HG03108 (cell line): ENCODE measurements around the gene MAGEB16.

ENCODE experiments used
- ATAC-seq: cut with Tn5 transposase; IDR thresholded peaks from one replicate; pipeline ENCODE4 v1.9.1; 2021; ENCODE audit warnings: moderate library complexity; ENCODE audit not compliant: unreplicated experiment

Gene MAGEB16

GRCh38 chrX:35798042-35798441 is at the start of gene MAGEB16:
Gene MAGEB16 (plus strand): TSS chrX:35798342. CDS start chrX:35802197, 3,855 bp downstream.
- ATAC-seq, result no peak

GRCh38 chrX:35773958-35774564 is 24.1 kb upstream of the MAGEB16 start:
- no peak for ATAC-seq

GRCh38 chrX:35785075-35785474 is 13.1 kb upstream of the MAGEB16 start:
- ATAC-seq, result no peak

GRCh38 chrX:35786271-35786670 is 11.9 kb upstream of the MAGEB16 start:
- no peak for ATAC-seq

GRCh38 chrX:35787867-35788266 is 10.3 kb upstream of the MAGEB16 start:
- no peak for ATAC-seq

GRCh38 chrX:35800474-35800873 is 2.3 kb downstream of the MAGEB16 start:
- no peak for ATAC-seq

- ATAC-seq, result no peak
Observed at GRCh38 chrX:35809781-35810180, 11.6 kb downstream of the MAGEB16 start.

GRCh38 chrX:35819241-35819640 is 21.1 kb downstream of the MAGEB16 start:
- ATAC-seq, result no peak

- no peak for ATAC-seq
Observed at GRCh38 chrX:35826503-35826902, 28.4 kb downstream of the MAGEB16 start.

- no peak for ATAC-seq
Observed at GRCh38 chrX:35829501-35829900, 31.4 kb downstream of the MAGEB16 start.

GRCh38 chrX:35841872-35842271 is 43.7 kb downstream of the MAGEB16 start:
- ATAC-seq, result no peak

GRCh38 chrX:35842674-35843073 is 44.5 kb downstream of the MAGEB16 start:
- ATAC-seq, result no peak

- ATAC-seq, result no peak
Observed at GRCh38 chrX:35847736-35848135, 49.6 kb downstream of the MAGEB16 start.
